ENCODE data around the gene DRG2. TPM values are rescaled to one million over a fixed set of nuclear protein-coding genes. Genes with fewer than 3 reads are reported as not detected.

DRG2 gene
- total RNA-seq, 4 donors from 2014 or later: 27.4 to 43.7 (median 33.9) TPM

DNA sequence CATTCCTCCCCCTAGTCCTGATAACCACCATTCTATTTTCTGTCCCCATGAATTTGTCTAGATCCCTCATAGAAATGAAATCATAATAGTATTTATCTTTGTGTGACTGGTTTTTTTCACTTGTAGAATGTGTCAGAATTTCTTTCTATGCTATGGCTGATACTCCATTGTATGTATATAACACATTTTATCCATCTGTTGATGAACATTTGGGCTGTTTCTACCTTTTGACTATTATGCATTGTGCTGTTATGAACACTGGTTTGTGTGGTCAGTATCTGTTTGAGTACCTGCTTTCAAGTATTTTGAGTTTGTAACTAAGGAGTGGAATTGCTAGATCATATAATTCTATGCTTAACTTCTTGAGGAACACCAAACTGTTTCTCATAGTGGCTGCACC is 16.0 kb upstream of the DRG2 start:
- H3K27me3 ChIP-seq: peaks cover 4% of the 10 kb centered on the region
- no peak overlapping the region for H3K27ac ChIP-seq
- TF ChIP-seq POLR2A (IDR thresholded peaks at IDR 0.05) (no peak), POLR2AphosphoS5 (IDR thresholded peaks at IDR 0.05) (no peak), EP300 (IDR thresholded peaks at IDR 0.05) (no peak)
- TF ChIP-seq, protein P1, sequence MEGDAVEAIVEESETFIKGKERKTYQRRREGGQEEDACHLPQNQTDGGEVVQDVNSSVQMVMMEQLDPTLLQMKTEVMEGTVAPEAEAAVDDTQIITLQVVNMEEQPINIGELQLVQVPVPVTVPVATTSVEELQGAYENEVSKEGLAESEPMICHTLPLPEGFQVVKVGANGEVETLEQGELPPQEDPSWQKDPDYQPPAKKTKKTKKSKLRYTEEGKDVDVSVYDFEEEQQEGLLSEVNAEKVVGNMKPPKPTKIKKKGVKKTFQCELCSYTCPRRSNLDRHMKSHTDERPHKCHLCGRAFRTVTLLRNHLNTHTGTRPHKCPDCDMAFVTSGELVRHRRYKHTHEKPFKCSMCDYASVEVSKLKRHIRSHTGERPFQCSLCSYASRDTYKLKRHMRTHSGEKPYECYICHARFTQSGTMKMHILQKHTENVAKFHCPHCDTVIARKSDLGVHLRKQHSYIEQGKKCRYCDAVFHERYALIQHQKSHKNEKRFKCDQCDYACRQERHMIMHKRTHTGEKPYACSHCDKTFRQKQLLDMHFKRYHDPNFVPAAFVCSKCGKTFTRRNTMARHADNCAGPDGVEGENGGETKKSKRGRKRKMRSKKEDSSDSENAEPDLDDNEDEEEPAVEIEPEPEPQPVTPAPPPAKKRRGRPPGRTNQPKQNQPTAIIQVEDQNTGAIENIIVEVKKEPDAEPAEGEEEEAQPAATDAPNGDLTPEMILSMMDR (IDR thresholded peaks at IDR 0.05): no peak
- no peak overlapping the region for H3K4me3 ChIP-seq
- H3K36me3 ChIP-seq: peaks cover 0 to 10% of the 10 kb centered on the region in 2 donors
- peaks cover 0 to 5% (median 0%) of the 10 kb centered on the region in 3 donors for H3K4me1 ChIP-seq
- H3K9me3 ChIP-seq: no peaks in the 10 kb centered on the region
- ATAC-seq: no peak

DNA sequence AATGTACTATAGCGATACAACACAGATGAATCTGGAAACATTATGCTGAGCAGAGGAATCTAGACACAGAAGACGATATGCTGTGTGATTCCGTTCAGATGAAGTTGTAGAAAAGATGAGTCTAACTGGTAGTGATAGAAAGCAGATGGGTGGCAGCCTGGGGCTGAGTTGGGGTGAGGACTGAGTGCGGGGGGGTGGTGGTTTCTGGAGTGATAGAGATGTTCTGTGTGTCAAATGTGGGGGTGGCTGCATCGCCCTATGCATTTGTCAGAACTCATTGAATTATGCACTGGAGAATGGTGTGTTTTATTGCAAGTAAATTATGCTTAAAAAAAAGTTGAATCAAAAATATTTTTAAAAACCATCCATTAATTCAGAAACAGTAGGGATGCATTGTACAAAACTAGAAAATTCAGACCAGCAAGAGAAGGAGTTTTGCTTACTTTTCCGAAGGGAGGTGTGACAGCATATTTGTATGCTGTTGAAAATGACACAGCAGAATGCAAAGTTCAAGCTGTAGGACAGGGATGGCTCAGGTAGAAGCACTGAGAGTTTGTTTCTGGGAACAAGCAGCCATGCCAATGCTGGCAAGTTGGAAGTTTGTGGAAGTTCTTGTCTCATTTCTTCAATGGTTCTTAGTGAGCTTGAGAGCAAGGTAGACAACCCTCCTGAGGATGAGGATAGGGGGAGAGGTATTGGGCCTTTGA is 13.0 kb upstream of the DRG2 start:
- no peak overlapping the region for H3K4me3 ChIP-seq
- no peak for ATAC-seq
- TF ChIP-seq POLR2A (IDR thresholded peaks at IDR 0.05): no peak
- no peak for TF ChIP-seq EP300 (IDR thresholded peaks at IDR 0.05)
- no peak for TF ChIP-seq POLR2AphosphoS5 (IDR thresholded peaks at IDR 0.05)
- TF ChIP-seq, protein P1 (IDR thresholded peaks at IDR 0.05): no peak
- H3K36me3 ChIP-seq: no peaks in the 10 kb centered on the region
- 64 to 67% methylated on average over 6 of the region's 6 CpGs for WGBS, 2 donors (ENCODE audit: low coverage in 1 of 2)
- no peaks in the 10 kb centered on the region for H3K9me3 ChIP-seq
- no peak overlapping the region for H3K27ac ChIP-seq
- H3K27me3 ChIP-seq: peaks cover 30% of the 10 kb centered on the region
- peaks cover 0 to 5% (median 0%) of the 10 kb centered on the region in 3 donors for H3K4me1 ChIP-seq

DNA sequence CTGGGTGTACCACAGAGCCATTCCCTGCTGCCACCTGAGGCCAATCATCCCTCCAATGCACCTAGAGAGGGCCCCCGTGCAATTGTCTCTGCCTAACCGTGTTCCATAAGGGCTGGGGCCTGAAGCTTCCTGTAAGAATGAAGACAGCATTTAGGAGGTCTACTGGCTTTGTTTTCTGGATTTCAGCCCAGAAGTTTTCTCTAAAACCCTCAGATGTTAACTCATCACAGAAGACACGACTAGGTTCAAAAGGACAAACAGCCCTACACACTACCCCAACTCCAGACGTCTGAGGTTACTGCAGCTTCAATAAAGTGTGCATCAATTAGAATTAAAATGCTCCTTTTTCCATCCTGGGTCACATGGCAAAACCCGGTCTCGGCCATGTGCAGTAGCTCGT is 10.8 kb upstream of the DRG2 start:
- Histone ChIP-seq H3K36me3 (no peaks in the 10 kb centered on the region), H3K4me3 (no peak overlapping the region), H3K4me1 (no peaks in the 10 kb centered on the region), H3K9me3 (no peaks in the 10 kb centered on the region), H3K27ac (no peak overlapping the region), H3K27me3 (peaks cover 30% of the 10 kb centered on the region)
- TF ChIP-seq EP300 (IDR thresholded peaks at IDR 0.05) (no peak), POLR2A (IDR thresholded peaks at IDR 0.05) (no peak), POLR2AphosphoS5 (IDR thresholded peaks at IDR 0.05) (no peak)
- TF ChIP-seq, protein P1 (IDR thresholded peaks at IDR 0.05): no peak
- no peak for ATAC-seq
- WGBS, 2 donors (ENCODE audit: low coverage in 1 of 2): 28 to 33% methylated on average over 2 to 3 of the region's 7 CpGs

DNA sequence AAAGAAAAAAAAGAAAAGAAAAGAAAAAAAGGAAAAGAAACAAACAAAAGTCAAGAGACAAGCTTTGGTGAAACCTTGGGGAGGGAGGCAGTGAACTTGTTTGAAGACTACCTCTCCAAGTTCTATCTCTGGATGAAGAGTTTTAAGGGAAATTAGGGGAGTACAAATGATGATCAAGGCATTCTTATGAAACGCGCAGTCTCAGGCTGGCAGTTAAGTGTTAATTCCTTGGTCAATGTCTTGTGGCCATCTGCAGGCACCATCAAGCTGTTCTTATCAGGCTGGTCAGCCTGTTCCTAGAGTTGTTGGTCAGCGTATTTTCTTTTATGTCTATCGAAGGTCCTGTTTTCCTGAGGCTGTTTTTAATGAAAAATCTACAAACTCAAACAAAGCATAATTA is 8.2 kb upstream of the DRG2 start:
- Histone ChIP-seq H3K4me3 (no peak overlapping the region), H3K4me1 (no peaks in the 10 kb centered on the region), H3K9me3 (no peaks in the 10 kb centered on the region), H3K27me3 (peaks cover 26% of the 10 kb centered on the region), H3K36me3 (no peaks in the 10 kb centered on the region), H3K27ac (no peak overlapping the region)
- 70 to 75% methylated on average over 4 of the region's 4 CpGs for WGBS, 2 donors (ENCODE audit: low coverage in 1 of 2)
- TF ChIP-seq POLR2AphosphoS5 (IDR thresholded peaks at IDR 0.05) (no peak), POLR2A (IDR thresholded peaks at IDR 0.05) (no peak), EP300 (IDR thresholded peaks at IDR 0.05) (no peak)
- TF ChIP-seq, protein P1 (IDR thresholded peaks at IDR 0.05): no peak
- no peak for ATAC-seq

DNA sequence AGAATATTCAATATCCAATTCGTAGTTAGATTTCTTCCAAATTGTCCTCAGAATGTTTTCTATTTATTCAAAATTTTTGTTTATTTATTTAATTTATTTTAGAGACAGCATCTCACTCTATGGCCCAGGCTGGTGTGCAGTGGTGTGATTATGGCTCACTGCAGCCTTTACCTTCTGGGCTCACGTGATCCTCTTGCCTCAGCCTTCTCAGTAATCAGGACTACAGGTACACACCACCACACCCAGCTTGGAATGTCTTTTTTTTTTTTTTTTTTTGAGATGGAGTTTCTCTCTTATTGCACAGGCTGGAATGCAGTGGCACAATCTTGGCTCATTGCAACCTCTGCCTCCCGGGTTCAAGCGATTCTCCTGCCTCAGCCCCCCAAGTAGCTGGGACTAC is 3.5 kb upstream of the DRG2 start:
- no peak overlapping the region for H3K4me3 ChIP-seq
- no peak overlapping the region for H3K27ac ChIP-seq
- H3K4me1 ChIP-seq: peaks cover 0 to 18% (median 9%) of the 10 kb centered on the region in 3 donors
- TF ChIP-seq, protein P1 (IDR thresholded peaks at IDR 0.05): no peak
- TF ChIP-seq EP300 (IDR thresholded peaks at IDR 0.05) (no peak), POLR2AphosphoS5 (IDR thresholded peaks at IDR 0.05) (no peak), POLR2A (IDR thresholded peaks at IDR 0.05) (no peak)
- H3K36me3 ChIP-seq: no peaks in the 10 kb centered on the region
- H3K27me3 ChIP-seq: peaks cover 4% of the 10 kb centered on the region
- H3K9me3 ChIP-seq: no peaks in the 10 kb centered on the region
- WGBS, 2 donors (ENCODE audit: low coverage in 1 of 2): 84 to 95% methylated on average over 2 to 4 of the region's 4 CpGs
- no peak for ATAC-seq
